ENCODE results near the gene LMAN1L. TPM values are rescaled to one million over a fixed set of nuclear protein-coding genes. Genes with fewer than 3 reads are reported as not detected.

Gene LMAN1L
- polyA plus RNA-seq, 3 donors = 0.04 TPM; not detected in 2

GRCh38 chr15:74835312-74835823 lies 22.7 kb downstream of the LMAN1L start:
- peak; percentile 34 for DNase-seq

- no peak for DNase-seq
Observed at GRCh38 chr15:74836846-74837245, 24.2 kb downstream of the LMAN1L start.

DNA sequence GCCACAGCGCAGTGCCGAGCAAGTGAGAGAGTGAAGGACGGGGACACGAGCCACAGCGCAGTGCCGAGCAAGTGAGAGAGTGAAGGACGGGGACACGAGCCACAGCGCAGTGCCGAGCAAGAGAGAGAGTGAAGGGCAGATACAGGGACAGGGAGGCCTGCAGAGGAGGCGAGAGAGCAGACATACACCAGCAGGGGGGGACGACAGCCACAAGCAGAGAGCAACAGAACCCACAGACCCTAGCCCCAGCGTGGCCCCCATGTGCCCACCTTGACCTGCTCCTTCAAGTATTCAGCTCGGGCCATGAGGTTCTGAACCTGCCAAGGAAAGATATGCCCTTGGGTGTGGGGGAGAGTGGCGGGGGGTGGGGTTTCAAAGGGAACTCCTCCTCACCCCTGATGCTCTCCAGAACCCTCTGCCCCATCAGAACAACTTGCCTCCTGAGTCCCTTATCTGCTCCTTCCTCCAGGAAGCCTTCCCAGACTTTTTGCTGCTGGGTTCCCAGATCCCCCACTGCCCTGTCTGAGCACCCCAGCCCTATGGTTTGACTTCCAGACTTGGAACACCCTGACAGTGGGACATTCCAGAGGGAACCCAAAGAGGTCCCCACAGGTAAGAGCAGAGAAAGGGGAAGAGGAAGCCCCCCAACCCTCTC lies 25.0 kb downstream of the LMAN1L start:
- DNase-seq = no peak

DNA sequence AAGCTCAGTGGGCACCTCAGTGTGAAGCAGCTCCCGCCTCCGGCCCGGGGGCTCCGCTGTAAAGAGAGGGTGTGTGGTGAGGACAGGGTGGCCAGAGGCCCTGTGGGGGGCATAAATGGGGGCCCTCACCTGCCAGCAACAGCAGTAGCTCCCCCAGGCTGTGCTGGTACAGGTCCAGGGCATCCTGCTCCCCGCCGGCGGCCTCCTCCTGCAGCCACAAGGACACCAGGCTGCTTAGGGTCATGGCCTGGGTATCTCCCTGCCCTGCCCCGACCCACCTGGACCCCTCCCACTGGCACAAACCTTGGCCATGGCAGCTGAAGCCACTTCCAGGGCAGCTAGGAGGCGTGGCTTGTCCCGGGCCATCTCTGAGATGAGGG lies 25.5 kb downstream of the LMAN1L start:
- DNase-seq = no peak

DNA sequence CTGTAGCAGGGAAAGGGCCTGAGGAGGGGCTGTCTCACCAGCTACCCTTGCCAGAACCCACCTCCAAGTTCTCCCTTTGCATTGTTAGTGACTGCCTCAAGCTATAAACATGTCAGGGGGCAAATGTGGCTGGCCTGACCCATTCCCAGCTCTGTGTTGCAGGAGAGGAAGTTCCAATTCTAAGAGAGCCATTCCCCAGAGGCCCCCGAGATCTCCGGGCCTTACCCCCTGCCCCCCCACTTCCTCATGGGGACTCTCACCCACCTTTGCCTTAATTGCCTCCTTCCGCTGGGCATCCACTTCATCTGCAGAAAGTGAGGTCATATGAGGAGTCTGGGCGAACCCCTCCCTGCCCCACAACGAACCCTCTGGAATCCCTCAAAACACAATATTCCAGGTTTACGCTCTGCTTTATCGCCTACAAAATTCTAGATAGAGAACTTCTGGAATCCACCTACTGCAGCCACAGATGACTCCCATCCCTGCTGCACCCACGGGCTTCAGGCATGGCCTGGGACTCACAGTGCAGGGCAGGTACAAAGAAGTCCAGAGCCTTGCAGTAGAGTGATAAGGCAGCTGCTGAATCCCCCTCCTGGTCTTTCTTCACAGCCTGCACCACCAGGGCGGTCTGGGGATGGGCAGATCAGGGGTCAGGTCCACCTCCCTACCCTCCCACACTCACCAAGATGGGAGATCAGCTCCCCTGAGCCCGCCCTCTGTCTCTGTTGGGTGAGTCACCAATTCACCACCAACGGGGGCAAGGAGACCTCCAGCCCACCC lies 26.3 kb downstream of the LMAN1L start:
- DNase-seq = no peak

DNA sequence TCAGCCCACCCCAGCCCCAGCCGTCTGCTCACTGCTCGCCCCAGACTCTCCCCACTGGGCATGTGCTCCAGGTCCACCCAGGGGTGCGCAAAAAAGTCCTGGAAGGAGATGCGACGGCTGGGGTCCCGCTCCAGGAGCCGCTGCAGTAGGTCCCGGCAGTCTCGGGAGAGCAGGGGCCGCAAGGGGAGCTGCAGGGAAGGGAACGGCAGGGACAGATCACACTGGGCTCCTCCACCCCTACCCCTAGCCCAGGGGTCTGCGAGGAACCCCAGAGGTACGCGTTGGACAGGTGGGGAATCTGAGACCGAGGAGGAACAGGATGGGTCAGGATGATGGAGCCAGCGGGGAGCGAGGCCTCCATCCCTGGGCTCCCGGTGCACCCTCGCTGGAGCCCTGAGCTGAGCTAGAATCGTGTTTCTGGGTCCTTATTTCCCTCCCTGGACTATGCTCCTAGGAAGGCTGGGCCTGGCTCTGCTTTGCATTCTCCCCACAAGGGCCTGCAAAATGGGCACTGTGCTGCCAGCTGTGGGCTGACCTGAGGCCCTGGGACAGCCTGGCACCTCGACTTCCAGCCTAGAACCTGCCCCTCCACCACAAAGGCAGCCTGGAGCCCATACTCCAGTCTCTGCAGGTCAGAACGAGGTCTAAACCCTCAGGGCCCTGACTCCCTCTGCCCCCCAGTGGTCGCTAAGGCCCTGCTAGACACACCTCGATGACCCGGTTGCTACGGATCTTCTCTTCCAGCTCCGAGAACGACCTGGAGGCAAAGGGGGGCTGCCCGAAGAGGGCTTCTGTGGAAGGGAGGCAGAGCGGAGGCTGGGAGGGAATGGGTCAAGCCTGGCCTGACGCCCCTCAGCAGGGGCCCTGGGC lies 27.1 kb downstream of the LMAN1L start:
- DNase-seq = no peak

DNA sequence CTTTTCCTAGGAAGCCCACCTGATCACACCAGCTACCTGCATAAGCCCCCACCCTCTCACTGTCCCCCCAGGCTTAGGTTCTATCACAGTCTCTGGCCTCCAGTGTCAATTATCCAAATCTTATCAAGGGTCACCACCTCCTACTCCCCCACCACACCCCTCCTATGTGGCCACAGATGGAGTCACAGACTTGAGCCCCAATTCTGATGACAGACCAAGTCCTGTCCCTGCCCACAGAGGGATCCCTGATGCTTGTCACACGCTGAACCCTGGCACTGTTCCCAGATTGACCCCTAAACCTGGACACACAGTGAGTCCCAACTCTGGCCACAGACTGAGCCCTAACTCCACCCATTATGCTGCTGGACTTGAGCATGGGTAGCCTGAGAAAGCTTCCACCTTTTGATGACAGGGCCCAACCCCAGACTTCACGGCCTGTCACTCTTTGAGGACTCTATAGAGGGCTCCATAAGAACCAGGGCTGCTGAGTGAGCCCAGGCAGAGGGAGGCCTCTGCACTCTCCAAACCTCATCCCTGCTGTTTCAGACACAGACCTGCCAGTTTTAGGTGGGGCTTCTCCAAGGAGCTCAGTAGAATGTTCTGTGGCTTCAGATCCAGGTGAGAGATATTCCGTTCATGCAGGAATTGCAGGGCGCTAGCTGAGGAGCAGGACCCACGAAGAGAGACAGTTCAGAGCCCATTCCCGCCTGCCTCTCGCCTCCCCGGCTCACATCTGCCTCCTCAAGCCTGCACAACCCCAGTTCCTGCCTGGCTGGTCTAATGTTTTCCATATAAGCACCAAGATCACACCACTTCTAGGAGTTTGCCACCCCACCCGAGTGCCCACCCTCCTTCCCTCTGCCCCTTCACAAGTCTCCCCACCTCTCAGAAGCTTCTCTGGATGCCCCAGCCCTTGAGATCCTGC lies 28.5 kb downstream of the LMAN1L start:
- no peak for DNase-seq

DNA sequence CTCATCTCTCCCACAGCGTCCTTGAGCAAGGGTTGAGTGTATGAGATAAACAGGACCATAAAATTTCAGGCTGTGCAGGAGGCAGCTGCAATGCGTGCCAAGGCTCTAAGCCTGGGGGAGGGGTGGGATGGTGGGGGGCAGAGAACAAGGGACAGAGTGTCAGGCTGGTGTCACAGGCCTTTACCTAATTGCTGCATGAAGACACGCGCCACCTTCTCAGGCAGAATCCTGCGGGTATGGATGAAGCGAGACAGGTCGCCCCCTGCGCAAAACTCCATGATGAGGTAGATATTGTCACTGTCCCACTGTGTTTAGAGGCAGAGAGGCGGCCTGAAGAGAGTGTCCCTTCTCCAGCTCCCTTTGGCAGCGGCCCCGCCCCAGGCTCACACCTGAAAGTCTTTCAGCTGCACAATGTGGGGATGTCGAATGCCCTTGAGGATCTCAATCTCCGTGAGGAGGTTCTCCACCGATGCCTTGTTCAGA lies 29.3 kb downstream of the LMAN1L start:
- no peak for DNase-seq

GRCh38 chr15:74842581-74843444 lies 30.2 kb downstream of the LMAN1L start, which contains the start of gene ULK3:
Gene ULK3 (minus strand): TSS chr15:74843156. CDS start chr15:74843105, 51 bp downstream.
- peak; percentile 89 for DNase-seq

DNA sequence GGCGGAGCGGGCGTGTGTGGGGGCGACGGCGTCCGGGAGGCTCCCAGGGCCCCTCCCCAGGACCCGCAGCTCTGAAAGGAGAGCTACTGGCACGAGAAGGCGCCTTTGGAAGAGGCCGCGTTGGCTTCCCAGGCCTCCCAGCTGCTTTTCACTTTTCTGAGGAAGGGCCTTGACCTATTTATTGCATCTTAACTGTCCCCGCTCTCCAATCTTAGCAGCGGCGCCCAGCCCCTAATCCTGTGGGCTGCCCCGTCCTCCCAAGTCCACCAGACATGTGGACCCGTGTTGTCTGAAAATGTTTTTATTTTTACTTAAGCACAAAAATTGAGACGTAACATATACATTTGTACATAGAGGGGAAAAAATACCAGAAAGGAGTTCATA lies 30.8 kb downstream of the LMAN1L start:
- DNase-seq = no peak

DNA sequence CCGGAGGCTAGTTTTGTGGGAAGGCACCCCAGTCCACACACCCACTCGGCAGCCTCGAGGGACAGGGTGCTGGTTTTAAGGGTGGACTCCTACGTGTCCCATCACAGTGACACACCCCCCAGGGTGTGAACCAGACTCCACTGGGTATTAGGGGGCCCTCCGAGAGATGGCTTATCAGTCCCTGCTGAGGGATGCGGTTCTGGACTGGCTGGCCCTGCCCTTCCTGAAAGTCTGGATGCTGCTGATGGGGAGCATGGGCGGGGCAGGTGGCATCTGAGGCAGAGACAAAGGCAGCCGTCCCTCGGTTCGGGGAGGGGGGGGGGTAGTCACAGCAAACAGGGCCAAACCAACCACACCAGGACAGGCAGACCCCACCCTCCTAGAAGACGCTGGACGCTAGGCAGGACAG lies 31.3 kb downstream of the LMAN1L start:
- DNase-seq = no peak

GRCh38 chr15:74844319-74845207 lies 31.9 kb downstream of the LMAN1L start:
- no peak for DNase-seq

DNA sequence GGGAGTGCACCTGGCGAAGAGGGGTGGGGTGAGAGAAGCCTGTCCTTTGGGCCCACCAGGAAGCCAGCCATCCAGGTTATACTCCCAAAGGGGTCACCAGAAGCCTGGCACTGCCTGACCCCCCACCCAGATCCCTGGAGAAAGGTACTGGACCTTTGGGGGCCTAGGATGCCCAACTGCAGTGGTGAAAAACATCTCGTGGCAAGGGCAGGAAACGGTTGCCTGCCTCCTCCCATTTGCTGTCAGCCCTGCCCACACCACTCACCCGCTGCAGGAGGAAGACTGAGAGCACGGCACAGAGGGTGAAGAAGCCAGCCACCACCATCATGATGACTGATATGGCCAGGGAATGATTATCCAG lies 32.6 kb downstream of the LMAN1L start:
- DNase-seq = no peak

DNA sequence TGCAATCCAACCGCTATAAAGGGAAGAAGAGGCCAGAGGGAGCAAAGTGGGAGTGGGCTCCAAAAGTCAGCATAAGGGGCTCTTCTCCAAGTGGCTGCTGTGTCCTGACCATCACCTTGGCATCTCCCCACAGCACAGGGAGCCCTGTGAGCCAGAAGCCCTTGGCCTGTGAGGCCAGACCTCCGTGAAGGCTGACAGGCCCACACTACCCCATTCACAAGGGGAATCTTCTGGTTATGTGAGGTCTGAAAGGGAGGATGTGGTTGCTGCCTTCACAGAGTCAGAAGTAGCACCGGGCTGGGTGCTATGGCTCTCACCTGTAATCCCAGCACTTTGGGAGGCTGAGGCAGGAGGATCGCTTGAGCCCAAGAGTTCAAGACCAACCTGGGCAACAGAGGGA lies 32.9 kb downstream of the LMAN1L start:
- DNase-seq = no peak

DNA sequence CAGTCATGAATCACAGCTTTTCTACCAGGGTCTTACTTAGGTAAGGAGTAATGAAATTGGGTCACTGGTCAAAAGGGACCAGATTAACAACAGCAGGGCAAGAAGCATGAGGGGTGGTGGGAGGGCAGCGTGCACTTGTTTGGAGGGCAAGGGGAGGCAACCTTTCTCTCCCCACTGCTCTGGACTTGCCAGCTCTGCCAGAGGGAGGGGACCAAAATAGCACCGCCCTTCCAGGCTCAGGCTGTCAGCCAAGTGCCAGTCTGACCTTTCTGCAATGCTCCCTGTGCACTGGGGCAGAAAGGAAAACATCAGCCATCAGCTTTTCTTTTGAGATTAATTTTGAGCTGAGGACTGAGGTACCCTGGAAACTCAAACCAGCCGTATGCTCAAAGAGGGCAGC lies 34.8 kb downstream of the LMAN1L start:
- DNase-seq = no peak

DNA sequence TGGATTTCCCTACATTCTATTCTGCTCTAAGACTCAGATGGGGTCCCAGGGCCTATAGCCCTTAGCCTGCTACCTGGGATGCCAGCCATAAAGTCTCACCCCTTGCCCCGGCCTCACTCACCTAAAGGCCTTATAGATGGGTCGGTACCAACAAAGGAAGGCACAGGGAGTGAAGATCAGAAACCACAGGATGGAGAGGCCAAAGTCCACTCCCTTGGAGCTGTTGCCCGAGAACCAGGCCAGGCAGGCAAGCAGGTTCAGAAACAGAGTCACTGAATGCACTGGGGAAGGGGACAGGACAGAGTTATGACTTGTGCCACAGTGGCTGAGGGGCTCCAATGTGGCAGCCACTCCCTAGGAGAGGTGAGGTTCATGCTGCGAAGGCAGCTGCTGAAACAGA lies 37.8 kb downstream of the LMAN1L start:
- DNase-seq = no peak

- DNase-seq = no peak
Observed at GRCh38 chr15:74851960-74852359, 39.3 kb downstream of the LMAN1L start.

DNA sequence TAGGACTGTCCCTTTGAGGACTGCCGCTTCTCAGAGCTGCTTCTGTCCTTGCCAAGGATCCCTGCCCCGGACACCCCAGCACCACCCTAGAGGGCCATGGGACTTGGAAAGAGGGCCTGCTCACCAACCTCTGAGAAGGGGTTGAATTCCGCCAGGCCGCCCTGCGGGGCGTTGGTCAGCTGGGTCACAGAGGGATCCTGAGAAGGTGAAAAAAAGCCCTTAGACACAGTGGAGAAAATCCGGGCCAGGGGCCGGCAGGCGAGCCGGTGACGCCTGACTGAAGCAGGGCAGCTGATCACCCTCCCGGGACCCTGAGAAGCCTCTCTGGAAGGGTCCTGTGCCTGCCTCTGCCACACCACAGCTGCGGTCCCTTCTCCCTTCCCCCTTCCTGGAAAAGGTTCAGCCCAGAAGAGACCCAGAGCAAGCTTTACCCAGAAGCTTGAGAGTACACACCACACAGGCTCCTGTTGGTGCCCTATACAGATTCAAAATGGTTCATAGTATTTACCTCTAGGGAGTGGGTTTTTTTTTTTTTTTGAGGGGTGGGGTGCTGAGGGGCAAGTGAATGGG lies 41.9 kb downstream of the LMAN1L start:
- no peak for DNase-seq

- no peak for DNase-seq
Observed at GRCh38 chr15:74855857-74856256, 43.2 kb downstream of the LMAN1L start.
